K562 (cell line): ENCODE measurements around the gene PPM1H.

ENCODE experiments used
- POLR2A ChIP-seq: fragments of 450-650 bp; conservative IDR thresholded peaks from 2 replicates; pipeline ENCODE4 v1.6.1; 2016
- TF ChIP-seq, protein P1 (sequence below): sonication (generic); formaldehyde crosslinking; IDR thresholded peaks from 2 replicates; pipeline ENCODE4 v1.8.0; 2023; ENCODE audit warnings: mild to moderate bottlenecking, missing genetic modification reagents

DNA sequence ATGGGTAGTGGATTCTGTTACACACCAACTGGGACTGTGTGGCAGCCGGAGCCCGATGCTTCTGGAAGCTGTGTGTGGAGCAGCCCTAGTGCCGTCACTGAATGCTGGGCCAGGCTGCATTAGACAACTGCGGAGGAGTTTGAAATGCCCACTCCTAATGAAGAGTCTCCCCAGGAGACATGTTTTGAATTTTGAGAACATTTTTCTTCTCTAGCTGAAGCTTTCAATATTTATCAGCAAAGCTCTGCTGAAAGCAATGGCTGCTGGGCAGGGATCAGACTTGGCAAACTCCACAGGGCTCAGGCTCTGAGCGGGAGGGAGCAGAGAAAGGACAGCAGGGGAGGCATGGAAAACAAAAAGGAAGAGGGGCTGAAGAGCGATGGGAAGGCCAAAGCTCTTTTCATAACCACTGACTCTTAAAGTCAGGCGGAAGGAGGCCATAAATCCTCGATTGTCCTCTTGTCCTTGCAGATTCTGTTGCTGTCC is 279.2 kb downstream of the PPM1H start:
- TF ChIP-seq POLR2A: no peak
- TF ChIP-seq, protein P1, sequence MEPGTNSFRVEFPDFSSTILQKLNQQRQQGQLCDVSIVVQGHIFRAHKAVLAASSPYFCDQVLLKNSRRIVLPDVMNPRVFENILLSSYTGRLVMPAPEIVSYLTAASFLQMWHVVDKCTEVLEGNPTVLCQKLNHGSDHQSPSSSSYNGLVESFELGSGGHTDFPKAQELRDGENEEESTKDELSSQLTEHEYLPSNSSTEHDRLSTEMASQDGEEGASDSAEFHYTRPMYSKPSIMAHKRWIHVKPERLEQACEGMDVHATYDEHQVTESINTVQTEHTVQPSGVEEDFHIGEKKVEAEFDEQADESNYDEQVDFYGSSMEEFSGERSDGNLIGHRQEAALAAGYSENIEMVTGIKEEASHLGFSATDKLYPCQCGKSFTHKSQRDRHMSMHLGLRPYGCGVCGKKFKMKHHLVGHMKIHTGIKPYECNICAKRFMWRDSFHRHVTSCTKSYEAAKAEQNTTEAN: no peak
